Lower lobe of right lung (tissue), 2 donors: ENCODE measurements around the gene DIP2B. TPM values are rescaled to one million over a fixed set of nuclear protein-coding genes. Genes with fewer than 3 reads are reported as not detected.
"Not testable (repeated sequence)": the region's sequence is repeated elsewhere in the genome, so short reads cannot be mapped to it uniquely, and the experiment has no call there.

Source experiments
- ATAC-seq, 2 donors: fragments of 200-7000 bp; cut with Tn5 transposase; one replicate each; pipeline ENCODE4 v1.9.1; 2020 to 2022; ENCODE audit warnings: mild to moderate bottlenecking in 2 of 2, moderate library complexity in 2 of 2
- DNase-seq: peaks from one replicate; pipeline ENCODE4 v3.0.0-alpha.2; 2020
- H3K27ac ChIP-seq: fragments of 200-600 bp; one replicate; pipeline ENCODE4 v1.8.0; 2022
- H3K27me3 ChIP-seq: fragments of 200-600 bp; one replicate; pipeline ENCODE4 v1.8.0; 2022; ENCODE audit warnings: low read depth
- H3K36me3 ChIP-seq: fragments of 200-600 bp; one replicate; pipeline ENCODE4 v1.8.0; 2022; ENCODE audit warnings: mild to moderate bottlenecking
- H3K4me1 ChIP-seq: fragments of 200-600 bp; one replicate; pipeline ENCODE4 v1.8.0; 2022
- H3K4me3 ChIP-seq: fragments of 200-600 bp; one replicate; pipeline ENCODE4 v1.8.0; 2022; ENCODE audit warnings: mild to moderate bottlenecking
- H3K9me3 ChIP-seq: fragments of 200-600 bp; one replicate; pipeline ENCODE4 v1.8.0; 2022
- CTCF ChIP-seq: fragments of 200-600 bp; IDR thresholded peaks from one replicate; pipeline ENCODE4 v1.8.0; 2022; ENCODE audit warnings: antibody characterized with exemption, mild to moderate bottlenecking
- intact Hi-C: fragments of 100-400 bp; cut with DNase I; formaldehyde crosslinking; loops from one replicate; pipeline ENCODE4 v1.11.0; 2022
- total RNA-seq: library from RNA; stranded (reverse); fragmentation: NEBNext Ultra II Directional; extraction: Animal tissue kit (Norgen Biotek cat#: 25700); gene quantifications from one replicate; pipeline ENCODE4 v1.2.1, GENCODE V29; 2021
- donor health status: DM: no; HTN: yes; CAD: no; lungs with severe emphysema.

The DIP2B gene
- total RNA-seq, 1 donor from 2014 or later, result 32.8 TPM

- ATAC-seq, result peak; percentile 94 to 96
- intact Hi-C loops, result no loop called here
Measured at GRCh38 chr12:50763639-50764285, 259.0 kb downstream of the DIP2B start, which contains the start of gene ATF1. TSS of gene ATF1 (plus strand) at chr12:50764101. CDS start at chr12:50780146, 16,045 bp downstream.

GRCh38 chr12:50764286-50765094 lies 259.7 kb downstream of the DIP2B start:
- Histone ChIP-seq H3K4me1 (peaks cover 40% of the 10 kb centered on the region), H3K36me3 (no peaks in the 10 kb centered on the region), H3K4me3 (peak overlapping the region; percentile 98), H3K27me3 (no peaks in the 10 kb centered on the region), H3K9me3 (no peaks in the 10 kb centered on the region), H3K27ac (peak overlapping the region; percentile 96)
- ATAC-seq (peak; percentile 75 to 84), DNase-seq (peak; percentile 69)
- no peak for TF ChIP-seq CTCF
- intact Hi-C loops, result no loop called here

More at GRCh38 chr12:50763639-50764285, 259.0 kb downstream of the DIP2B start, which contains the start of gene ATF1:
- TF ChIP-seq CTCF, result no peak
- DNase-seq, result peak; percentile 95
- no peaks in the 10 kb centered on the region for H3K36me3 ChIP-seq
- H3K9me3 ChIP-seq, result no peaks in the 10 kb centered on the region
- peak within 1 kb of the TSS; percentile 98 for H3K4me3 ChIP-seq
- peak within 1 kb of the TSS; percentile 96 for H3K27ac ChIP-seq
- H3K4me1 ChIP-seq, result peaks cover 35% of the 10 kb centered on the region
- H3K27me3 ChIP-seq, result no peaks in the 10 kb centered on the region

GRCh38 chr12:50765095-50765911 lies 260.5 kb downstream of the DIP2B start:
- no peak for DNase-seq
- Histone ChIP-seq H3K27ac (peak overlapping the region; percentile 96), H3K27me3 (no peaks in the 10 kb centered on the region), H3K4me3 (peak overlapping the region; percentile 98), H3K36me3 (no peaks in the 10 kb centered on the region), H3K9me3 (no peaks in the 10 kb centered on the region), H3K4me1 (peaks cover 40% of the 10 kb centered on the region)
- intact Hi-C loops, result no loop called here
- ATAC-seq, result peak in 1 of 2 donors; percentile 60
- peak; percentile 67 for TF ChIP-seq CTCF

GRCh38 chr12:50768391-50768790 lies 263.6 kb downstream of the DIP2B start:
- Histone ChIP-seq H3K27ac (peak overlapping the region; percentile 13), H3K36me3 (peaks cover 15% of the 10 kb centered on the region), H3K9me3 (no peaks in the 10 kb centered on the region), H3K4me3 (peak overlapping the region; percentile 0), H3K27me3 (no peaks in the 10 kb centered on the region), H3K4me1 (peaks cover 31% of the 10 kb centered on the region)
- intact Hi-C loops, result no loop called here
- DNase-seq, result no peak
- no peak for TF ChIP-seq CTCF
- ATAC-seq, result no peak

GRCh38 chr12:50768813-50769212 lies 264.0 kb downstream of the DIP2B start:
- H3K27ac ChIP-seq, result peak overlapping the region; percentile 31
- intact Hi-C loops, result not testable (repeated sequence)
- peak; percentile 54 for DNase-seq

More at GRCh38 chr12:50768813-50769212, 264.0 kb downstream of the DIP2B start:
- Histone ChIP-seq H3K4me1 (peaks cover 31% of the 10 kb centered on the region), H3K36me3 (peaks cover 15% of the 10 kb centered on the region)
- not testable (repeated sequence) for ATAC-seq, H3K9me3 ChIP-seq, H3K27me3 ChIP-seq, H3K4me3 ChIP-seq
